Activated T-helper 1 cell treated with anti-CD3 and anti-CD28 coated beads, Interleukin-2, amount 50 U/mL, for 16 hours (primary cell): ENCODE results near the gene MED12L.

ENCODE experiments used
- DNase-seq, 2 donors: peaks; one replicate each; pipeline ENCODE4 v3.0.0-alpha.2; 2020; ENCODE audit warnings: low read depth in 1 of 2, low spot score in 1 of 2

Gene MED12L

GRCh38 chr3:151446002-151446340 is 360.5 kb downstream of the MED12L start:
- DNase-seq = no peak

GRCh38 chr3:151452368-151452767 is 366.9 kb downstream of the MED12L start:
- no peak for DNase-seq

DNA sequence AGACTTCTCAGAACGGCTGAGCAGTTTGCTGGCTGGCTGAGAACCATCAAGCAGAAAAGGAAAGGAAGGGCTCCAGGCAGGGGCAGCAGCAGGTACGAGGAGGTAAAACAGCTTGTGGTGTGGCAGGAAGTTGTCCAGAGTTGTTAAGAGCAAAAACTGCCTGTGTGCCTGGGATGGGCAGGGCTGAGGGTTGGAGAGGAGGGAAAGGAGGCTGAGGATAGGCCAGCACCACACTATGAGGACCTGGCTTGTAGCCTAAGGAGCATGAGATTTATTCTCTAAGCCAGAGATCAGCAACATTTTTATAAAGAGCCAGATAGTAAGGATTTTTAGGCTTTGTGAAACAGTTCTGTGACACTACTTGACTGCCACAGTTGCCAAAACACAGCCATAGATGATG is 367.4 kb downstream of the MED12L start:
- no peak for DNase-seq

DNA sequence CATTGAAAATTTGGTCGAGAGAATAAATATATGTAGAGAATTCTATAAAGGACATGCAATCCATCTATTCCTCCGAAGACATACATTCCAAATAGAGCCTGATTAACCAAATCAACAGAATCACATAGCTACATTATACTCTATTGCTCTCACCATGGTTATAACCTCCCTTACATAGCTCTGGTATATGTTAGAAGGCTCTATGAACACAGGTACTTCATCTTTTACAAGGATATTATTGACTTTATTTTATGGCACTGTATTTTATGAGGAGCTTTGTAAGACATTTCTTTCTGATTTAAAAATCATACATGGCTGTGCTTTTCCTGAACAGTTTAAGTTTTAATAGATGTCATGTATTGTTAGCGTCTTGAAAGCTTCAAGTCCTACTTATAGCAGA is 370.6 kb downstream of the MED12L start:
- DNase-seq = no peak

GRCh38 chr3:151459358-151459757 is 373.9 kb downstream of the MED12L start:
- no peak for DNase-seq

DNA sequence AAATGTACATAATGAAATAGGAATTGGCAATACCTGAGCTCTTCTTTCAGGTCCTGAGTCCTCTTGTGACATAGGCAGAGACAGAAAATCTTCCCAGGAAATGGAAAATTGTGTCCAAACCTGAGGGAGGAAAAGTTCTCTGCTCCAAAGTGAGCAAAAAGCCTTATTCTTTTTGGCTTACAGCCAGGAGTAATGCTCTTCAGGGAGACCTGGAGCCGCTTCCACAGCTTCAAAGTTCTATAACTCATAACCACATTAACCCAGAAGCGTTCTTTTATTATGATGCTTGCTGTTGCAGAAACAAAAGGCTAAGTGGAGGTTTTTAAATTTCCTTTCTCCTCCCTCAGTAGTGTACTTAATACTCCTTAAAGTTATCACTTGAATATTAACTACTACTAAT is 374.8 kb downstream of the MED12L start:
- no peak for DNase-seq

DNA sequence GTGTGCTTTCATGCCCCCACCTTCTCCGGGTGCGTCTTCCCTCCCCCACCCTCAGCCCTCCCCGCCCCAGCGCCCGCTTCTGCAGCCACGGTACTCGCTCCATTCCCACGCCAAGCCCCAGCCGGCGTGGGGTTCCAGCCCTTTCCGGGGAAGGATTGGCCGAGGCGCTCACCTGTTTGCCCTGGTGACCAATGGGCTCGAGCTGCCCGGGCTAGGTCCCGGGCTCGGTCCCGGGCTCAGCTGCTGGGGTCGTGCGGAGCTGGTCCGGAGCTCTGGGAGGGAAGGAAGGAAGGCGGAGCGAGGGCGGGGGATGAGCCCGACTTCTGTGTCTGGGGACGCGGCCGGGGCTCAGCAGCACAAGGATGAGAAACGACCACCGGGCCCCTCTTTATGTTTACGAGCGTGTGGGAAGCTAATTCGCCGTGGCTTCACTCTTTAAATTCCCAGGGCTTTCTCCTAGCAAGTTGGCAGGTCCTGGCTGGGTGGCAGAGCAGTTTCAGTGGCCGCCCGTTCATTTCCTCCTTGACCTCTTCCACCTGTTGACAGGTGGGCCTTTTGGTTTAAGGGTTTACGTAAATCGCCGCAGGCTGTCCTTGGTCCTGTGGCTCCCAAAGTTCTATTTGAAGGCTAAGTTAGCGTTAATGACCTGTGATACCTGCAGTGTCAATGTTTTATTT is 375.4 kb downstream of the MED12L start, which contains the start of gene IGSF10:
Gene IGSF10, minus strand, starts transcription at position 288 of the 677 bp plus-strand sequence. CDS start 2,352 bp downstream, outside the sequence.
- DNase-seq = no peak

DNA sequence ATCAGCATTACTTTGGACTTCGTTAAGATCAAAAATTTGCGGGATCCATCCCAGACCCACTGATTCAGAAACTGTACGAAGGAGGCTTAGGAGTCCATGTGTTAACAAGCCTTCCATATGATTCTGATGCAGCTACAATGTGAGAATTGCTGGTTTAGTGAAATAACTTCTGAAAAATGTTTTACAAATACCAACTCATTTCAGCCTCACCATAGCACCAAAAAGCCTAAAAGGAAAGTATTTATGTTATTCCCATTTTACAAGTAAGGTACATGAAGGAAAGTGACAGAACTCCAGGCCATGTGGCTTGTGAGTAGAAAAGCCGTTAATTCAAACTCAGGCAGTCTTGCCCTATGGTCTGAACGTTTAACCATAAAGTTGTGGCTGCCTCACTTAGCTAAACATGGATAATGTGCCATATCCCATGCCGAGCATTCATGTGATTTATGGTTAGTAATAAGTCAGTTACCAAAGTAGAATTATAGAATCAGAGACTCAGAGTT is 376.9 kb downstream of the MED12L start:
- no peak for DNase-seq

GRCh38 chr3:151462991-151463390 is 377.5 kb downstream of the MED12L start:
- DNase-seq = no peak

- DNase-seq = no peak
These were observed 381.6 kb downstream of the MED12L start for GRCh38 chr3:151467069-151467468.

- DNase-seq = no peak
These were observed 382.9 kb downstream of the MED12L start for GRCh38 chr3:151468284-151468917.

GRCh38 chr3:151476344-151477018 is 391.0 kb downstream of the MED12L start:
- DNase-seq = no peak

GRCh38 chr3:151477591-151478334 is 392.3 kb downstream of the MED12L start:
- DNase-seq = no peak

DNA sequence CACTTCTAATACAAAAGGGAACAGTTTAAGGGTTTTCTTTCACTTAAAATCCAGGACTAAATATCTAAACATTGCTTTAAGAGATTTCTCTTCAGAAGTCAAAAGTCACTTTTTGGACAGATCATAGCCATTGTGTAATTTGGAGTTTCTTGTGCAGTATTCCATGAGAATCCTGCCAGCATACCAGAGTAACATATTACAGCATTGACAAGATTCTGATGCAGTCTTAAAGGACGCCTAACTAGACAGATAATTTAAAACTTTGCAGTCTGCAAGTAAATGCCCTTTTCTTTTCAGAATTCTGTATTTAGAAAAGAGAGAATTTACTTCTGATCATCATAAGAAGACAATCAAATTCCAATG is 392.9 kb downstream of the MED12L start:
- no peak for DNase-seq

- DNase-seq = no peak
These were observed 394.0 kb downstream of the MED12L start for GRCh38 chr3:151479452-151479851.

- no peak for DNase-seq
These were observed 395.0 kb downstream of the MED12L start for GRCh38 chr3:151480492-151480891.

DNA sequence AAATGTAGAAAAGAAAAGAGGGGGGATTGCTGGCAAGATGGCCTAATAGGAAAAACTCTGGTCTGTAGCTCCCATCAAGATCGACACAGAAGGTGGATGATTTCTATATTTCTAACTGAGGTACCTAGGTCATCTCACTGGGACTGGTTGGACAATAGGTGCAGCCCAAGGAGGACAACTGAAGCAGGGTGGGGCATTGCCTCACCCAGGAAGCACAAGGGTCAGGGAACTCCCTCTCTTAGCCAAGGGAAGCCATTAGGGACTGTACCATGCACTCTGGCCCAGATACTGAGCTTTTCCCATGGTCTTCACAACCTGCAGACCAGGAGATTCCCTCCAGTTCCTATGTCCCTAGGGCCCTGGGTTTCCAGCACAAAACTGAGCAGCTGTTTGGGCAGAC is 398.0 kb downstream of the MED12L start:
- DNase-seq = no peak

GRCh38 chr3:151483961-151484520 is 398.6 kb downstream of the MED12L start:
- no peak for DNase-seq
